Anterior cingulate cortex (tissue), 58 donors: ENCODE data around the gene PCGF6.
"Not testable (repeated sequence)": the region's sequence is repeated elsewhere in the genome, so short reads cannot be mapped to it uniquely, and the experiment has no call there.

Experiments used
- DNase-seq, 58 donors: peaks; one replicate each; lab custom pipeline; 2025; lab: John Stamatoyannopoulos, UW

The PCGF6 gene, protein sequence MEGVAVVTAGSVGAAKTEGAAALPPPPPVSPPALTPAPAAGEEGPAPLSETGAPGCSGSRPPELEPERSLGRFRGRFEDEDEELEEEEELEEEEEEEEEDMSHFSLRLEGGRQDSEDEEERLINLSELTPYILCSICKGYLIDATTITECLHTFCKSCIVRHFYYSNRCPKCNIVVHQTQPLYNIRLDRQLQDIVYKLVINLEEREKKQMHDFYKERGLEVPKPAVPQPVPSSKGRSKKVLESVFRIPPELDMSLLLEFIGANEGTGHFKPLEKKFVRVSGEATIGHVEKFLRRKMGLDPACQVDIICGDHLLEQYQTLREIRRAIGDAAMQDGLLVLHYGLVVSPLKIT

DNA sequence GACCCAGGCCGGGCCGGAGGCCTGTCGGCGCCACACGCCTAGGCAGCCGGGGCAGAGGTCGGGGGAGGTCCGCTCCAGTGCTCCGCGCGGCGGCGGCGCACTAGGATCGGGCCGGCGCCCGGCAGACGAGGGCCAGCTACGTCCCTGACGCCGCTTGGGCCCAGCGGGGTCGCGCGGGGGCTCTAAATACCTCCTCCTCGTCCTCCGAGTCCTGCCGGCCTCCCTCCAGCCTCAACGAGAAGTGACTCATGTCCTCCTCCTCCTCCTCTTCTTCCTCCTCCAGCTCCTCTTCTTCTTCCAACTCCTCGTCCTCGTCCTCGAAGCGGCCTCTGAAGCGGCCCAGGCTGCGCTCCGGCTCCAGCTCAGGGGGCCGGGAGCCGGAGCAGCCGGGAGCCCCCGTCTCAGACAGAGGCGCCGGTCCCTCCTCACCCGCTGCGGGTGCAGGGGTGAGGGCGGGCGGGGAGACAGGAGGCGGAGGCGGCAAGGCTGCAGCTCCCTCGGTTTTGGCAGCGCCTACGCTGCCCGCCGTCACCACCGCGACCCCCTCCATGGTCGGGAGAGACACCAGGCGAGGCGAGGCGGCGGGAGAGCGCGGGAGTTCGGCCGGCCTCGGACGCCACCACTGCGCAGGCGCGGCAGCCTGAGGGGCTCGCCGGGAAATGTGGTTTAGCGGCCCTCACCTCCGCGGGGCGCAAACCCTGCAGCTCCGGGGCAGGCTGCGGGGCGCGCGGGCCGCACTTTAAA lies at the start of gene PCGF6:
Gene PCGF6 (minus strand): TSS at position 624 of the 744 bp plus-strand sequence. CDS start 74 bp downstream, at position 550.
- peak; percentile 15 to 85 (median 70) for DNase-seq

DNA sequence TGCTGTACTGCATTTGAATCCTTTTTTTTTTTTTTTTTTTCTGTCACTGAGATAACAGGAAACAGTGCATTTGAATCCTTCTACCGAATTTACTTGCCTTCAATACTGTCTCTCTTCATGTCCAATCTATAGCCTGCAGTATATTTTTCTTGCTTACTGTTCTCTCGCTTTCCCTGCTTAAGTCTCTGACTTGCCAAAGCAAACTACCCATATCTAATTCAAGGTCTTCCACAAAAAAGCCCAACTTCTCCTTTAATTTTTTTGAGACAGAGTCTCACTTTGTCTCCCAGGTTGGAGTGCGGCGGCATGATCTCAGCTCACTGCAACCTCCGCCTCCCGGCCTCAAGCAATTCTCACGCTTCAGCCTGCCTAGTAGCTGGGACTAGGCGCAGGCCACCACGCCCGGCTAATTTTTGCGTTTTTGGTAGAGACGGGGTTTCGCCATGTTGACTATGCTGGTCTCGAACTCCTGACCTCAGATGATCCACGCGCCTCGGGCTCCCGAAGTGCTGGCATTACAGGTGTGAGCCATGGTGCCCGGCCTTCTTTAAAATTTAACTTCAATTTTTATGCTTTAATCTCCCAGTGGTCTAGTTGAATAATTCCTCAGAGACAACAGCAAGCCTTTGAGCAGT lies 46.4 kb upstream of the PCGF6 start:
- no peak for DNase-seq

DNA sequence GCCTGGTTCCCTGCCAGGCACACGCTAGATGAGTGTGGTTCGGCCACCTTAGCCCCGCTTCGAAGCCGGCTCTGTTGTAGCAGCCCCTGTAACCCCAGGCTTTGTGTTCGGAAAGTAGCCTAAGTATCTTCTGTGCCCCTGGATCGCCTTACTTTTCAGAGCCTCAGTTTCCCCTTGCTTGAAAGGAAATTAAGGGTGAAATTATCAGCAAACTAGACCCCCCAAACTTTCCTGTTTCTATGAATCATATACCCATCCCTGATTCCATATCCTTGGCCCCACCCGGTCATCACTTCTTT lies 45.8 kb upstream of the PCGF6 start:
- no peak for DNase-seq

DNA sequence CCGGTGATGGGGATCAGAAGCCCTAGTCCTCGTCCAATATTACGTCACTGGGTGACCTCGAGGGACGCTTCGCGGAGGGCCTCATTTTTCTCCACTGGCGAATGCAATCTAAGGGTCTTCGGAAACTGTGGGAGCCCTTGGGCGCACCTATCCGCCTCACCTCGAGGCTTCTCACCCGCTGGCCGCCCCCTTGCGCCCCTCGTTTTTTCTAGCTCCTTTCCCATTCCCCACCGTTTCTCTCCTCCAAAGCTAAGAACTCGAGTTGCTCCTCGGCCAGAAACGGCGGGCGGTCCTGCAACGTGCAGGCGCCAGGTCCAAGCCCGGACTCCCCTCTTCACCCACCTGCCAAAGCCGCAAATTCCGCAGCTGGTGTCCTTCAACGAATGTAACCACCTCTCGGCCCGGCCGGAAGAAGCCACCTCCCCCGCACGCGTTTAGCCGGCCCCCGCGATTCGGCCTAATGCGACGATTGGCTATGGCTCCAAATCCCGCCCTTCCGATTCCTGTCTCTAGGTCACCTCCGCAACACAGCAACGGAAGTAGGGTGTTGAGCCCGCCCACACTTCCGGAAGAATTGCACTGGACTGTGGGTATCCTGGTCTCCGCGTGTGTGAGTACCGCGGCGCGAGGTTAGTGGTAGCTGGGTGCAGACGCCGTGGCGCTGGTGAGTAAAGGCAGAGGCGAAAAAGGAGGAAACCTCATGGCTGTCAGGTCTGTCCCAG lies 45.3 kb upstream of the PCGF6 start, which contains the start of the genes ATP5MK and PDCD11:
Gene ATP5MK (minus strand): TSS at position 409 of the 722 bp plus-strand sequence. CDS start 4,018 bp downstream, outside the sequence.
Gene PDCD11 (plus strand): TSS at position 560 of the 722 bp plus-strand sequence. CDS start 1,801 bp downstream, outside the sequence.
- peak; percentile 79 to 99 (median 96) for DNase-seq

DNA sequence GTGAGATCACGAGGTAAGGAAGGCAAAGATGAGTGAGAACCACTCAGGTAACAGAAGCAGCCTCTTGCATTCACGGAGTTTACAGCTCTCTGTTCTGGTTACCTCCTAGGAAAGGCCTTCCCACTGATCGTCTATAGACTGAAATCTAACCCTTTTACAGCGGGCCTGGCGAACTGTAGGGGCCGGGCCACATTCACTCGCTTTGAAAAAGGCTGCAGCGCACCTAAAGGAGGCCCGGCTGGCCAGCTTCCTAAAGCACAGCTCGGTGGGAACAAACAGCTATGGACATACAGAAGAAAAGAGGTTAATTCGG lies 44.8 kb upstream of the PCGF6 start:
- DNase-seq: no peak

DNA sequence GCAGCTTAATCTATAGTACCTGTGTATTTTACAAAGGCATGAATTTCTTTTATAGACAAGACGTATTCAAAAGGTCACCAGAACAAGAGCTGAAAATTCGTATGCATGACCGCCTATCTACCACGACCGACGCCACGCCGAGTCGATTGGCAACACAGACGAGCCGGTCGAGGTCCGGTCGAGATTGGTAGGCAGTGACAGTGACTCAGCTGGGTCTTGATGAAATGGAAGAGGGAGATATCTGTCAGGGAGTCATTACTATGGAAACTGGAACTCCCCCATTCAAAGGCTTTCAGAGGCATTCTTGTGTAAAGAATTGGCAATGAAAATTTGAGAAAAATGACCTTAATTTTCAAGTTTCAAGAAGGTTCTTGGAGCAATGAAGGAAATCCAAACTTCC lies 43.2 kb upstream of the PCGF6 start:
- no peak for DNase-seq

DNA sequence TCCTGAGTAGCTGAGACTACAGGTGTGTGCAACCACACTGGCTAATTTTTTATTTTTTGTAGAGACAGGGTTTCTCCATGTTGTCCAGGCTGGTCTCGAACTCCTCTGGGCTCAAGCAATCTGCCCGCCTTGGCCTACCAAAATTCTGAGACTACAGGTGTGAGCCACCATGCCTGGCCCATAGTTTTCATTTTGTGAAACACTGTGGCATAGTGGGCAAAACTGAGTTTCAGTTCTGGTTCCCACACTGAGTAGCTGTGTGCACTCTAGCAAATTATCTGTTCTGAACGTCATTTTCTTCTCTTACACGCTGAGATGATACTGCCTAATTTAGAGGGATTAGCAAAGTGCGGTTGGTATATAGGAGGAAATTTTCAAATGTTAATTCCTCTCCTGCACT lies 31.8 kb upstream of the PCGF6 start:
- no peak for DNase-seq

DNA sequence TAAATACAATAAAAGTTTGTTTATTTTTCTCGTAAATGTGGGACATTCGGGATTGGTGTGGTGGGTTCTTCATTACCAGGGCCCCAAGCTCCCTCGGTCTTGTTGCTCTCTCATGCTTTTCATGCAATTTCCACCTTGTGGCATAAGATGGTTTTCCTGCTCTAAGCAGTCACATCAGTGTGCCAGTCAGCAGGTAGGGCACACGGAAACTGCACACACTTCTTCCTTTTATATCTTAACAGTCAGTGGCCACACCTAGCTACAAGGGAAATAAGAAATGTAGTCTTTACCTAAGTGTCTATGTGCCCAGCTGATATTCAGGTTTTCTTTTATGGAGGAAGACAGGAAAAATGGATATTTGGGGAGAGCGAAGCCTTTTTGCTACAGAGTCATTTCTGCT lies 23.3 kb upstream of the PCGF6 start:
- DNase-seq: no peak

DNA sequence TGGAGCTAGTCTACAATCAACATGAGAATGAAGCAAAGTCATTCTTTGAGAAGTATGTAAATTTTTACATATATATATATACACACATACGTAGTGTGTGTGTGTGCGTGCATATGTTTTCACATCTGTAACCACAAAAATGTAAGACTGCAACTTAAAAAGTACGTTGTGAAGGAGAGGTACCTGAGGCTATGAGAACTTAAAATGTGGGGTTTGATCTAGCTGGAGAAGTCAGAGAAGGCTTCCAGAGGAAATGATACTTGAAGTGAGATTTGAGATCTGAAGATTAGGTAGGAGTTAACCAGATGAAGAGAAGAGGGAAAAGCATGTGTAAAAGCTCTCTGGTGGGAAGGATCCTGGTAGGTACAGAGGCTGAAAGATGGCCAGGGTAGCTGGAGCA lies 22.6 kb upstream of the PCGF6 start:
- no peak for DNase-seq

DNA sequence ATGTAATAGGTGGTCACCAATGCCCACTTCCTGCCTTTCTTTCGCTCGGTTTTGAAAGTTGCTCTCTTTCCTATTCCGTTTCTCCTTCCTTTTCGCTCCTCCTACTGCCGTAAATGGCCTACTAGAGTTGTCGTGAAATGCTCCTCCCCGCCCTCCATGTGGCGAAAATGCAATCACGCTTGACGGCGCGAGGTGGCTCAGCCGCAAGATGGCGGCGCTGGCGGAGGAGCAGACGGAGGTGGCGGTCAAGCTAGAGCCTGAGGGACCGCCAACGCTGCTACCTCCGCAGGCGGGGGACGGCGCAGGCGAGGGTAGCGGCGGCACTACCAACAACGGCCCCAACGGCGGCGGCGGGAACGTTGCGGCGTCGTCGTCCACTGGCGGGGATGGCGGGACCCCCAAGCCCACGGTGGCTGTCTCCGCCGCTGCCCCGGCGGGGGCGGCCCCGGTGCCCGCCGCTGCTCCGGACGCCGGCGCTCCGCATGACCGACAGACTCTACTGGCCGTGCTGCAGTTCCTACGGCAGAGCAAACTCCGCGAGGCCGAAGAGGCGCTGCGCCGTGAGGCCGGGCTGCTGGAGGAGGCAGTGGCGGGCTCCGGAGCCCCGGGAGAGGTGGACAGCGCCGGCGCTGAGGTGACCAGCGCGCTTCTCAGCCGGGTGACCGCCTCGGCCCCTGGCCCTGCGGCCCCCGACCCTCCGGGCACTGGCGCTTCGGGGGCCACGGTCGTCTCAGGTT lies 17.0 kb upstream of the PCGF6 start, which contains the start of gene TAF5:
Gene TAF5 (plus strand): TSS at position 195 of the 737 bp plus-strand sequence. CDS start 14 bp downstream, at position 209.
- peak; percentile 52 to 94 (median 85) for DNase-seq

DNA sequence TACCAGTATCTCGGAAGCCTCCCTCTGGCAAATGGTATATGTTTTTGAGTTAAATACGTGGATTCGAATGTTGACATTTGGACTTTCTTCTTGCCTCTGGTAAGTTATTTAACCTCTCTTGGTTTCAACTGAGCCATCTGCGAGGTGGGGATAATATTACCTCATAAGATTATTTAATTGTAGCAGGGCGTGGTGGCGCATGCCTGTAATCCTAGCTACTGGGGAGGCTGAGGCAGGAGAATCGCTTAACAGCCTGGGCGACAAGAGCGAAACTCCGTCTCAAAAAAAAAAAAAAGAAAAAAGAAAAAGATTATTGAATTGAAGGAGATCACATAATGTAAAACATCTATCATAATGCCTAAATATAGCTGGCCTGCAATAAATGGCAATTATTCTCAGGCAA lies 16.4 kb upstream of the PCGF6 start:
- DNase-seq: no peak

DNA sequence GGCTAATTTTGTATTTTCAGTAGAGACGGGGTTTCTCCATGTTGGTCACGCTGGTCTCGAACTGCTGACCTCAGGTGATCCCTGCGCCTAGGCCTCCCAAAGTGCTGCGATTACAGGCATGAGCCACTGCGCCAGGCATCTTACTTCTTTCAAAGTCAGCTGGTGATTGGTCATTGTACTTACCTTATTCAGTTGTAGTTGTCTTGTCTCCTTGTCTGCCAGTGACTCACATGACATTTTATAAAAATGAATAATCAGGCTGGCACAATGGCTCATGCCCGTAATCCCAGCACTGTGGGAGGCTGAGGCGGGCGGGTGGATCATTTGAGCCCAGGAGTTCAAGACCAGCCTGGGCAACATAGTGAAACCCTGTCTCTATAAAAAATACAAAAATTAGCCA lies 9.9 kb upstream of the PCGF6 start:
- not testable (repeated sequence) for DNase-seq

DNA sequence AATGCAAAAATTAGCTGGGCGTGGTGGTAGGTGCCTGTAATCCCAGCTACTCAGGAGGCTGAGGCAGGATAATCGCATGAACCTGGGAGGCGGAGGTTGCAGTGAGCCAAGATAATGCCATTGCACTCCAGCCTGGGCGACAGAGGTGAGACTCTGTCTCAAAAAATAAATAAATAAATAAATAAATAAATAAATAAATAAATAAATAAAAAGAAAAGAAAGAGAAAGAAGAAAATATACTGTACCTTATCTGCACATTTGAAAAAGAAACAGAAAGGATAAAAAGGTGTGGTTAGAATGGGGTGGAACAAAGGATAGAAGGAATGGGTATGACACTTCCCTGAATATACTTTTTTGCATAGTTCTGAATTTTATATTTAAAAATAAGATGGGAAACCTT lies 8.6 kb upstream of the PCGF6 start:
- not testable (repeated sequence) for DNase-seq

DNA sequence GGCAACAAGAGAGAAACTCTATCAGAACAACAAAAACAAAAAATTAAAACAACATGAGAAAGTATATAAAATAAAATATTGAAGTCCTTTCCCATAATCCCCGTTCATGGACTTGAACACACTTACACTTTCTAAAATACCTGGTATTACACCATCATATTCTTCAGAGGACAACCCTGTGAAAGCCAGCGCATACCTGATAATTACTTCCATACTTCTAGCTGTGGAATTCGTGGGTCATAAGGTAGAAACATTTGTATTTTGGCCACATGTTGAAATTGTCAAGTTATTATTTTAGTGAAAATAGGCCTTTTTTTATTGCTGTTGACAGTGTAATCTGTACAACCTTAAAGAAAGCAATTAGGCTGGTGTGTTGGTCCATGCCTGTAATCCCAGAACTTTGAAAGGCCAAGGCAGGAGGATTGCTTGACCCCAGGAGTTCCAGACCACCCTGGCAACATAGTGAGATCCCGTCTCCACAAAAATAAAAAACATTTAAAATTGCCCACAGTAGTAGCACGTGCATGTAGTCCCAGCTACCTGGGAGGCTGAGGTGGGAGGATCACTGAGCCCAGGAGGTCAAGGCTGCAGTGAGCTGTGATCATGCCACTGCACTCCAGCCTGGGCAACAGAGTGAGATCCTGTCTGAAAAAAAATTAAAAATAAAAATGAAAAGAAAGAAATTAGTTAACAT lies 5.1 kb upstream of the PCGF6 start:
- no peak for DNase-seq

DNA sequence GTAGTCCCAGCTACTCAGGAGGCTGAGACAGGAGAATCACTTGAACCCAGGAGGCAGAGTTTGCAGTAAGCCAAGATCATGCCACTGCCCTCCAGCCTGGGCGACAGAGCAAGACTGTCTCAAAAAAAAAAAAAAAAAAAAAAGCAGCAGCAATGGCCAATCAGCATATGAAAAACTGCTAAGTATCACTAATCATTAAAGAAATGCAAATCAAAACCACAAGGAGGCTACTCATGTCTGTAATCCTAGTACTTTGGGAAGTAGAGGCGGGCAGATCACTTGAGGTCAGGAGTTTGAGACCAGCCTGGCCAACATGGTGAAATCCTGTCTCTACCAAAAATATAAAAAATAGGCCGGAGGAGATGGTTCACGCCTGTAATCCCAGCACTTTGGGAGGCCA lies 3.6 kb upstream of the PCGF6 start:
- DNase-seq: not testable (repeated sequence)

DNA sequence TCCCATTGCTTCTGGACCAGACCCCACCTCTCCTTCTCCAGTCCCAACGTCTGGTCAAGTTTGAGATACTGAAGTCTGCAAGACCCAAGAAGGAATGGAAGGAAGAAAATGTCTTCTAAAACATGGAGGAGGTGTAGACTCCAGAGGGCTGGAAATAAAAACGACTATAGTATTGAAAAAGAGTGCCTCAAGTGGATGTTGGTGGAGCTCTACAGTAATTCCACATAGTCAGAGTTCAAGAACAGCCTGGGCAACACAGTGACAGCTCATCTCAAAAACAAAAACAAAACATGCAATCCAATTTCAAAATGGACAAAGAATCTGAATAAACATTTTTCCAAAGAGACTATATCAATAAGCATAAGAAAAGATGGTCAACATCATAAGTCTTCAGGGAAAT lies 2.3 kb upstream of the PCGF6 start:
- DNase-seq: no peak

DNA sequence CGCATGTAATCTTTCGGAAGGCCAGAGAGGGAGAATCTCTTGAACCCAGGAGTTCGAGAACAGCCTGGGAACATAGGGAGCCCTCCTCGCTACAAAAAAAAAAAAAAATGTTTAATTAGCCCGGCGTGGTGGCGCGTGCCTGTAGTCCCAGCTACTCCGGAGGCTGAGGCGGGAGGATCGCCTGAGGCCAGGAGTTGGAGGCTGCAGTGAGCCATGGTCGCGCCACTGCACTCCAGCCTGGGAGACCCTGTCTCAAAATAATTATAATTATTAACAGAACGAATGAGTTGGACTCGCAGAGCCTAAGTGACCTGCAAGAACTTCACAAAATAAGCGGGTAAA lies 794 bp downstream of the PCGF6 start:
- DNase-seq: no peak

DNA sequence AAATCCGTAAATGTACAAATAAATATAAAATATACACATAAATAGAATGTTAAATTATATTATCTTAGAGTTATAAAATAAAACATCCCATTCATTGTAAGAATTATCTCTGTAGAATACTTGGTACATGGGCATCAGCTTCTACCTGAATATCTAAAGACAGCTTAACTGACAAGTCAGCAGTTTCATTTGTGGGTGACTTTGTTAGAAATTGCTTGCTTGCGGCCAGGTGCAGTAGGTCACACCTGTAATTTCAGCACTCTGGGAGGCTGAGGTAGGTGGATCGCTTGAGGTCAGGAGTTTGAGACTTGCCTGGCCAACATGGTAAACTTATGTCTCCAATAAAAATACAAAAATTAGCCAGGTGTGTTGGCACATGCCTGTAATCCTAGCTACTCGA lies 14.6 kb downstream of the PCGF6 start:
- no peak for DNase-seq

DNA sequence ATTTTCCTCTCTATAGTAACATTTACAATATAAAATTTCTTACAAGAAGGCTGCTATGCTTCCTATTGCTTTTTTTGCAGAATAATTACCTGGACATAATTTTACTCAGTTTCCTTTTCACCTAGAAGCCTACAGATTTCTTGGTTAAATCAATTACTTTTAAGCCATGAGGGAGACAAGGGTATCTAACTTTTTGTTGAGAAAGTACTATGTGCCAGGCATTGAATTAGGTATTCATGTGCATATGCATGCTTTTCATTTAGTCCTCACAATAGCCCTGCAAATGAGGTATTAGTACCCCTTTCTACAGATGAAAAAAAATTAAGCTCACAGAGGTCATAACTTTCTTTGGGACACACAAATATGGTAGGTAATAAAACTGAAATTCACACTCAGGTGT lies 16.4 kb downstream of the PCGF6 start:
- no peak for DNase-seq
